HepG2 (cell line): ENCODE results near the gene SCN7A. TPM values are rescaled to one million over a fixed set of nuclear protein-coding genes. Genes with fewer than 3 reads are reported as not detected.

Experiments
- CREM ChIP-seq, 2 experiments: sonication (generic) in 1 of 2; formaldehyde crosslinking in 1 of 2; IDR thresholded peaks; 2 replicates each; pipeline versions ENCODE4 v1.4.0 to v1.6.1; 2016 to 2020; ENCODE audit warnings: antibody characterized with exemption in 1 of 2, mild to moderate bottlenecking in 1 of 2, missing genetic modification reagents in 1 of 2
- HDAC1 ChIP-seq: sonication (generic); formaldehyde crosslinking; IDR thresholded peaks from 2 replicates; pipeline ENCODE4 v1.5.1; 2020; ENCODE audit warnings: mild to moderate bottlenecking, missing genetic modification reagents
- HMG20A ChIP-seq: IDR thresholded peaks from 2 replicates; pipeline ENCODE4 v1.6.1; 2016; ENCODE audit warnings: borderline replicate concordance
- HNRNPL ChIP-seq: fragments of 200-400 bp; formaldehyde crosslinking; IDR thresholded peaks from 2 replicates; pipeline ENCODE4 v1.6.1; 2017; ENCODE audit warnings: mild to moderate bottlenecking, low read depth, low read length
- HOMEZ ChIP-seq: IDR thresholded peaks from 2 replicates; pipeline ENCODE4 v1.6.1; 2016; ENCODE audit warnings: low read depth
- KDM2A ChIP-seq: sonication (generic); formaldehyde crosslinking; IDR thresholded peaks from 2 replicates; pipeline ENCODE4 v1.4.0; 2020; ENCODE audit warnings: low read depth, missing genetic modification reagents, borderline replicate concordance
- KLF15 ChIP-seq: sonication (generic); formaldehyde crosslinking; IDR thresholded peaks from 2 replicates; pipeline ENCODE4 v1.8.1; 2023; ENCODE audit warnings: borderline replicate concordance, mild to moderate bottlenecking, inconsistent platforms, missing genetic modification reagents, mixed read lengths
- MAFK ChIP-seq, 2 experiments: IDR thresholded peaks in 1 of 2; conservative IDR thresholded peaks in 1 of 2; 2 replicates each; pipeline ENCODE4 v1.6.1; 2011; ENCODE audit warnings: improper control_type of control experiment in 2 of 2, low read length in 2 of 2
- MATR3 ChIP-seq: sonication (generic); formaldehyde crosslinking; IDR thresholded peaks from 2 replicates; pipeline ENCODE4 v1.4.0; 2020; ENCODE audit warnings: missing genetic modification reagents
- MED8 ChIP-seq: sonication (generic); formaldehyde crosslinking; IDR thresholded peaks from 2 replicates; pipeline ENCODE4 v1.8.1; 2023; ENCODE audit warnings: mild to moderate bottlenecking, missing genetic modification reagents; ENCODE audit not compliant: insufficient replicate concordance
- POGZ ChIP-seq: sonication (generic); formaldehyde crosslinking; IDR thresholded peaks from 2 replicates; pipeline ENCODE4 v1.4.0; 2020; ENCODE audit warnings: mild to moderate bottlenecking, missing genetic modification reagents
- SMAD3 ChIP-seq: sonication (generic); formaldehyde crosslinking; IDR thresholded peaks from 2 replicates; pipeline ENCODE4 v1.4.0; 2020; ENCODE audit warnings: missing genetic modification reagents
- SP1 ChIP-seq, 2 experiments: fragments of 450-650 bp in 1 of 2; sonication (generic) in 1 of 2; formaldehyde crosslinking in 1 of 2; IDR thresholded peaks; 2 replicates each; pipeline versions ENCODE4 v1.4.0 to v1.6.1; 2016 to 2020; ENCODE audit warnings: missing genetic modification reagents in 1 of 2
- TCF7 ChIP-seq: sonication (generic); IDR thresholded peaks from 2 replicates; pipeline ENCODE4 v1.6.1; 2016; ENCODE audit warnings: antibody characterized with exemption, low read depth
- ZBTB37 ChIP-seq: sonication (generic); formaldehyde crosslinking; IDR thresholded peaks from 2 replicates; pipeline ENCODE4 v1.4.0; 2020; ENCODE audit warnings: mild to moderate bottlenecking, missing genetic modification reagents
- ZBTB42 ChIP-seq: sonication (generic); formaldehyde crosslinking; IDR thresholded peaks from 2 replicates; pipeline ENCODE4 v1.5.0; 2020; ENCODE audit warnings: mild to moderate bottlenecking, missing genetic modification reagents
- ZBTB46 ChIP-seq: sonication (generic); formaldehyde crosslinking; IDR thresholded peaks from 2 replicates; pipeline ENCODE4 v1.4.0; 2020; ENCODE audit warnings: mild to moderate bottlenecking, missing genetic modification reagents, borderline replicate concordance
- ZEB1 ChIP-seq: IDR thresholded peaks from 2 replicates; pipeline ENCODE4 v1.6.1; 2012; ENCODE audit warnings: mild to moderate bottlenecking, low read depth, inconsistent platforms; ENCODE audit not compliant: insufficient replicate concordance
- ZFAT ChIP-seq: sonication (generic); formaldehyde crosslinking; conservative IDR thresholded peaks from 2 replicates; pipeline ENCODE4 v1.8.1; 2023; ENCODE audit warnings: missing genetic modification reagents, inconsistent platforms
- ZNF430 ChIP-seq: sonication (generic); formaldehyde crosslinking; IDR thresholded peaks from 2 replicates; pipeline ENCODE4 v1.9.0; 2021; ENCODE audit warnings: mild to moderate bottlenecking, missing genetic modification reagents
- ZNF556 ChIP-seq: sonication (generic); formaldehyde crosslinking; IDR thresholded peaks from 2 replicates; pipeline ENCODE4 v1.4.0; 2020; ENCODE audit warnings: mild to moderate bottlenecking, missing genetic modification reagents, borderline replicate concordance
- ZNF703 ChIP-seq: sonication (generic); formaldehyde crosslinking; IDR thresholded peaks from 2 replicates; pipeline ENCODE4 v1.5.1; 2020; ENCODE audit warnings: missing genetic modification reagents, mild to moderate bottlenecking, moderate library complexity, borderline replicate concordance
- polyA plus RNA-seq, 8 experiments: library from polyadenylated mRNA; depleted of rRNA in 3 of 8; stranded (reverse) in 7 of 8; unstranded in 1 of 8; fragments of >200 nt; fragmentation: Illumina TruSeq in 4 of 8; extraction: Trizol in 4 of 8; gene quantifications; 2 replicates each; pipeline versions ENCODE4 v1.2.1 to v1.2.3, GENCODE V29; 2011 to 2016; ENCODE audit warnings: low read depth in 4 of 8, missing spikeins in 1 of 8, mixed read lengths in 1 of 8; ENCODE audit not compliant: insufficient read depth in 1 of 8
- total RNA-seq, 5 experiments: library from RNA; depleted of rRNA; stranded (reverse); fragments of >200 nt; fragmentation: Illumina TruSeq; extraction: Trizol; gene quantifications; 2 replicates each; pipeline ENCODE4 v1.2.3, GENCODE V29; 2016; ENCODE audit warnings: low read depth in 1 of 5

Gene SCN7A
- total and polyA plus RNA-seq, 2 of the 13 experiments (the other 11 are each of a cell fraction or from before 2014, with no cell fraction given): 0.01 TPM; not detected in 1

GRCh38 chr2:166372046-166372445 is 122.0 kb downstream of the SCN7A start (continued):
- TF ChIP-seq MAFK (conservative IDR thresholded peaks at IDR 0.05 in 1 of 2, IDR thresholded peaks at IDR 0.05 in 1 of 2; ENCODE audit: low read length in 2 of 2) (no peak), ZEB1 (peak; percentile 78), POGZ (CRISPR knock-in tag) (peak; percentile 94), ZFAT (CRISPR knock-in tag) (no peak), MED8 (CRISPR knock-in tag) (no peak), ZBTB42 (CRISPR knock-in tag) (no peak), SP1 (IDR thresholded peaks at IDR 0.05) (no peak), SP1 (CRISPR knock-in tag; IDR thresholded peaks at IDR 0.05) (no peak), CREM (IDR thresholded peaks at IDR 0.05) (peak; percentile 55), CREM (CRISPR knock-in tag; IDR thresholded peaks at IDR 0.05) (no peak), ZNF556 (no peak), HNRNPL (no peak), ZBTB46 (CRISPR knock-in tag) (no peak), MATR3 (CRISPR knock-in tag) (no peak), HMG20A (CRISPR knock-in tag) (peak; percentile 95), SMAD3 (0 out of 2 replicates have a peak, but pooled peaks have one; percentile 41), ZNF430 (CRISPR knock-in tag) (no peak), HOMEZ (peak; percentile 95), ZBTB37 (no peak), HDAC1 (CRISPR knock-in tag) (peak; percentile 92), KDM2A (no peak), KLF15 (CRISPR knock-in tag) (no peak), TCF7 (peak; percentile 53), ZNF703 (CRISPR knock-in tag) (no peak)
